CD4-positive, alpha-beta T cell treated with Interferon gamma for 1 hour (primary cell): ENCODE data around the gene LIMS1.
"Not testable (repeated sequence)": the region's sequence is repeated elsewhere in the genome, so short reads cannot be mapped to it uniquely, and the experiment has no call there.

Experiments used
- DNase-seq: peaks from one replicate; pipeline ENCODE4 v3.0.0-alpha.2; 2020

Gene LIMS1

DNA sequence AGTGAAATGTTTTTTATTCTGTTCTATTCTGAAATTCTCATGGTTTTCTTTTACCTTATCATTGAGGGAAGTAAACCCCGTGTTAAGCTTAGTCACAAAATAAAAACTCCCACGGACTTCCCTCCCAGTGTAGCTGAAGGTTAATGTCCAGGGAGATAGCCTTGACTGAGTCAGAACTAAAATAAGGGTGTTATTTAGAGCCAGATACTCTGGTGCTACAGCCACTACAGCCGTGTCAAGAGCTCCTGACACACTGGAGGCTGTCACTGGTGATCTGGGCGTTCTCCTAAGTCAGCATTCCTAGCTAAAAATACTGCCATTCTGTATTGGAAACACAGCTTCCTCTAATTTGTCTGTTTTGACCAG, 103.0 kb downstream of the LIMS1 start:
- peak; percentile 53 for DNase-seq

DNA sequence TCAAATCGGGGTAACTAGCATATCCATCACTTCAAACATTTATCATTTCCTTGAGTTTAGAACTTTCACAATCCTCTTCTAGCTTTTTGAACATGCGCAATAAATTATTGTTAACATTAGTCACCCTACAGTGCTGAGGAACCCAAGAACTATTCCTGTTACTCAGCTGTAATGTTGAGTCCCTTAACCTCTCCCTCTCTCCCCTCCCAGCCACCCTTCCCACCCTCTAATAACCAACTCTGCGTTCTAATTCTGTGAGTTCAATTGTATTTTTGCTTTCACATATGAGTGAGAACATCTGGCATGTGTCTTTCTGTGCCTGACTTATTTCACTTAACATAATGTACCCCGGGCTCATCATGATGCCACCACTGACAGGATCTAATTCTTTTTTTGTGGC, 106.5 kb downstream of the LIMS1 start:
- no peak for DNase-seq

DNA sequence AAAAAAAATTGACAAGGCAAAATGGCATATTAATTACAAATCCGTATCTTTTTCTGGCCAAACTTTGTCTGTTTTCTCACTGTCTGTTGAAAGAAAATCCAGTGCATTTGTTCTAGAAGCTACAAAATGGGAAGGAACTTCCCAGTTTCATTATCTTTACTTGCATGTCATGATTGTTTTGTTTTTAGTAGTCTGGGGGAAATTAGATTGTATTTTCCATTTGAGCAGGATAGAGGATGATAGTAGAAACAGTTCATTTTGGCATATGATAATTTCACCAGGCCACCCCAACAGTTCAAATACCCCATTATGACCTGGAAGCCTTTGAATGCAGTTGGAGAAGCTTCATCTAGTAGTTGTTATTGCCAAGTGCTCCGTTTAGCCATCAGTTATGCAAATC, 107.5 kb downstream of the LIMS1 start:
- no peak for DNase-seq

DNA sequence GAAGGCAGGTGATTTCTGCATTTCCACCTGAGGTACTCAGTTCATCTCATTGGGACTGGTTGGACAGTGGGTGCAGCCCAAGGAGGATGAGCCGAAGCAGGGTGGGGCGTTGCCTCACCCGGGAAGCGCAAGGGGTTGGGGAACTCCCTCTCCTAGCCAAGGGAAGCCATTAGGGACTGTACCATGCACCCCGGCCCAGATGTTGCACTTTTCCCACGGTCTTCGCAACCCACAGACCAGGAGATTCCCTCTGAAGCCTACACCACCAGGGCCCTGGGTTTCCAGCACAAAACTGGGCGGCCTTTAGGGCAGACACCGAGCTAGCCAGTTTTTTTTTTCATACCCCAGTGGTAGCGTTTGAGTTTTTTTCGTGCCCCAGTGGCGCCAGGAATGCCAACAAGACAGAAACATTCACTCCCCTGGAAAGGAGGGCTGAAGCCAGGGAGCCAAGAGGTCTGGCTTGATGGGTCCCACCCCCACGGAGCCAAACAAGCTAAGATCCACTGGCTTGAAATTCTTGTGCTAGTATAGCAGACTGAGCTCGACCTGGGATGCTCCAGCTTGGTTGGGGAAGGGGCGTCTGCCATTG, 109.1 kb downstream of the LIMS1 start:
- DNase-seq: no peak

DNA sequence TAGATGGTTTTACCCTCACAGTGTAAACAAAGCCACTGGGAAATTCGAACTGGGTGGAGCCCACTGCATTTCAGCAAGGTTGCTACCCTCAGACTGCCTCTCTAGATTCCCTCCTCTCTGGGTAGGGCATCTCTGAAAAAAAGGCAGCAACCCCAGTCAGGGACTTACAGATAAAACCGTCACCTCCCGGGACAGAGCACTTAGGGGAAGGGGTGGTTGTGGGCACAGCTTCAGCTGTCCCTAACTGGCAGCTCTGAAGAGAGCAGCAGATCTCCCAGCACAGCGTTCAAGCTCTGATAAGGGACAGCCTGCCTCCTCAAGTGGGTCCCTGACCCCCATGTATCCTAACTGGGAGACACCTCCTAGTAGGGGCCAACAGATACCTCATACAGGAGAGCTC, 109.6 kb downstream of the LIMS1 start:
- DNase-seq: not testable (repeated sequence)

DNA sequence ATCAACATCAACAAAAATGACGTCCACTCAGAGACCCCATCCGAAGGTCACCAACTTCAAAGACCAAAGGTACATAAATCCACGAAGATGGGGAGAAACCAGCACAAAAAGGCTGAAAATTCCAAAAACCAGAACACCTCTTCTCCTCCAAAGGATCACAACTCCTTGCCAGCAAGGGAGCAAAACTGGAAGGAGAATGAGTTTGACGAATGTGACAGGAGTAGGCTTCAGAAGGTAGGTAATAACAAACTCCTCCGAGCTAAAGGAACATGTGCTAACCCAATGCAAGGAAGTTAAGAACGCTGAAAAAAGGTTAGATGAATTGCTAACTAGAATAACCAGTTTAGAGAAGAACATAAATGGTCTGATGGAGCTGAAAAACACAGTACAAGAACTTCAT, 110.2 kb downstream of the LIMS1 start:
- DNase-seq: not testable (repeated sequence)

DNA sequence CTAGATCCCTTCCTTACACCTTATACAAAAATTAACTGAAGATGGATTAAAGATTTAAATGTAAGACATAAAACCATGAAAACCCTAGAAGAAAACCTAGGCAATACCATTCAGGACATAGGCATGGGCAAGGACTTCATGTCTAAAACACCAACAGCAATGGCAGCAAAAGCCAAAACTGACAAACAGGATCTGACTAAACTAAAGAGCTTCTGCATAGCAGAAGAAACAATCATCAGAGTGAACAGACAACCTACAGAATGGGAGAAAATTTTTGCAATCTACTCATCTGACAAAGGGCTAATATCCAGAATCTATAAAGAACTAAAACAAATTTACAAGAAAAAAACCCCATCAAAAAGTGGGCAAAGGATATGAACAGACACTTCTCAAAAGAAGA, 114.5 kb downstream of the LIMS1 start:
- not testable (repeated sequence) for DNase-seq

DNA sequence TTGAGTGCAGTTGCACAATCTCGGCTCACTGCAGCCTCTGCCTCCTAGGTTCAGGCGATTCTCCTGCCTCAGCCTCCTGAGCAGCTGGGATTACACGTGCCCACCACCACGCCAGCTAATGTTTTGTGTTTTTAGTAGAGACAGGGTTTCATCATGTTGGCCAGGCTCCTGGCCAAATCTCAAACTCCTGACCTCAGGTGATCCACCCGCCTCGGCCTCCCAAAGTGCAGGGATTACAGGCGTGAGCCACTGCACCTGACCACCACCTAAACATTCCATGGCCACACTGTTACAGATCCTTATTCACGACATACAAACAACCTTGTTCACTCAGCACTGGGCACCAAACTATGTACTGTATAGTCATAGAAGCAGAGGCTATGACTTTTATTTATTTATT, 116.2 kb downstream of the LIMS1 start:
- DNase-seq: not testable (repeated sequence)

DNA sequence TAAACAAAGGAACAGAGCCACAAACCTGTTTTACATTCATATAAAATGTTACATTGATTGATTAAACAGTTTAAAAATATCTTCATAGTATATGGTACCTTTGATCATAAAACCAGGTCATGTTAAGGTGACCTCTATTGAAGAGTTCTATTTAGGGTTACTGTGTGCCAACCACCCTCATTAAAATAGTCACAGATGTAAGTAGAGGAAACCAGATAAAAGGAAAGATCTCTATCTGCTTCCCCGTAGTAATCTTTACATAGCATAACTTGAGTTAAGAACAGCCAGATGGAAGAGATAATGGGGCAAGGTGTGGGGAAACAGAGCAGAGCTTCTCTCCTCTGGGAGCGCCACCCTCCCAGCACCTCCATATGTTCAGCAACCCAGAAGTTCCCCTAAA, 117.2 kb downstream of the LIMS1 start:
- DNase-seq: not testable (repeated sequence)

DNA sequence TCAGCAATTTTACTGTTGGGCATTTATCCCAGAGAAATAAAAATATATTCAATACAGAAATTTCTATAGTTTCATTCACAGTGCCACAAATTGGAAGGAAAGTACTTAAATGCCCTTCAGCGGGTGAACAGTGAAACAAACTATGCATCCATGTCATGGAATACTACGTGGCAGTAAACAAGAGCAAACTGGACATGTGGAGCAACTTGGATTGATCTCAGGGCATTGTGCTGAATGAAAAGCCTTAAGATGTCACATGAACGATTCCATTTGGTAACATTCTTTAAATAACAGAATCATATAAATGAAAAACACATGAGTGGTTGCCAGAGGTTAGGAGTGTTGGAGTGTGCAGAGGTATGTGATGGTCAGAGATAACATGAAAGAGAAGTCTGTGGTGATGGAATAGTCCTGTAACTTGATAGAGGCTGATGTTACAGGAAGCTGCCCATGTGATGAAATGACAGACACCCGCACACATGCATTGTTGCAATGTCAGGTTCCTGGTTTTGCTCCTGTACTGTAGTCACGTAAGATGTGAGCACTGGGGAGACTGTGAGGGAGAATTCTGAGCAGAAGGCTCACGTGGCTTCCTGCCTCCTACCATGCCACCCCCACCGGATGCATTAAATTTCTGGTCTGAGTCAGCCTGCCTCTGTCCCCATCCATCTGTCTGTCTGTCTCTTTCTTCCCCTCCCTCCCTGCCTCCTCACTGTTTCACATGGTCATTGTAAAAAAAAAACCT, 118.1 kb downstream of the LIMS1 start:
- DNase-seq: peak; percentile 74

DNA sequence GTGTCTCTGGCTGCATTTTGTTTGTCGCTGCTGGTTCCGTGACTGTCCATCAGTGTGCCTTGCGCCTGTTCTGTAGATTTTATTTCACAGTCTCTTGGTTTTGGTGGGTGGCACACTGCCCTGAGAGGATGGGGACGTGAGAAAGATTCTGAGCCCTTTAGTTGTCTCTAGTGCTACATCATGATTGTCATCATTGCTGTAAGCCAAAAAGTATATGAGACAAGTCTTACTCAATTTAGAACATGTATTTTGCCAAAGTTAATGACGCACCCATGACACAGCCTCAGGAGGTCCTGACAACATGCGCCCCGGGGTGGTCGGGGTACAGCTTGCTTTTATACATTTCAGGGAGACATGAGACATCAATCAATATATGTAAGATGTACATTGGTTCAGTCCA, 119.2 kb downstream of the LIMS1 start:
- not testable (repeated sequence) for DNase-seq

DNA sequence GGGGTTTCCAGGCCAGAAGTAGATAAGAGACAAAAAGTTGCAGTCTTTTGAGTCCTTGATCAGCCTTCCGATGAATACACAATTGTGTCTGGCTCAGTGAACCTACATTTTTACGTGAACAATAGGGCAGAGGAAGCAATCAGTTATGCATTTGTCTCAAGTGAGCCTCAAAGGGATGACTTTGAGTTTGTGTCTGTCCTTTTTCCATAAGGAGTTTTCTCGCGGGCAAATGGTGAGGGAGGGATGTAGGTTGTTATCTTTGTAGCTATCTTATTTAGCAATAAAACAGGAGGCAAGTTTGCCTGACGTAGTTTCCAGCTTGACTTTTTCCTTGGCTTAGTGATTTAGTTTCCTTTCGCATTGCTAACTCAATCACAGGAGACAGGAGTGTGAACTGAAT, 119.6 kb downstream of the LIMS1 start:
- DNase-seq: not testable (repeated sequence)

DNA sequence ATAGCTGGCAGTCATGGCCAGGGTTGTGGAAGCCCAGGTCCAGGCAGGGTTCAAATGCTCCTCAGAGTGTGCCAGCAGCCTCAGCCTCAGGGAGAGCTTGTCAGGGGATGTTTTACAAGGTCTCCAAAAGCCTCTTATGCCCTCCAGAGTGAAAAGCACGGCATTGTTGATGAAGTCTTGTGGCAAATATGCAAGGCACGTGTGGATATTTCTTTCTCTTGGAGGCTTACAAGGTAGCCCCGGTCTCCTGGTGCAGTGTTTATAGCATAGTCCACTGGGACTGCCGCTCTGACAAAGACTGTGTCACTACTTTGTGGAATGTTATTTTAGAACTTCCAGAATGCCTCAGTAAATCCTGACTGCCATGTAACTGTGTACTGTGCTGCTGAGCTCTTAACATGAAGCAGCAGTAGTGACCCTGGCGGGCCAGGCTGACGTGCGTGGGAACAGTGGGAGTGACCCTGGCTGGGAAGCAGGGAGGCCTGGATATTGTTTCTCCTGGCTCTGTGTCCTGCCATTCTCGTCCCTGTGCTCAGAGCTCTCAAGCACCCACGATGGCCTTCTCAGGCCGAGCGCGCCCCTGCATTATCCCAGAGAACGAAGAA, 120.4 kb downstream of the LIMS1 start:
- DNase-seq: not testable (repeated sequence)

DNA sequence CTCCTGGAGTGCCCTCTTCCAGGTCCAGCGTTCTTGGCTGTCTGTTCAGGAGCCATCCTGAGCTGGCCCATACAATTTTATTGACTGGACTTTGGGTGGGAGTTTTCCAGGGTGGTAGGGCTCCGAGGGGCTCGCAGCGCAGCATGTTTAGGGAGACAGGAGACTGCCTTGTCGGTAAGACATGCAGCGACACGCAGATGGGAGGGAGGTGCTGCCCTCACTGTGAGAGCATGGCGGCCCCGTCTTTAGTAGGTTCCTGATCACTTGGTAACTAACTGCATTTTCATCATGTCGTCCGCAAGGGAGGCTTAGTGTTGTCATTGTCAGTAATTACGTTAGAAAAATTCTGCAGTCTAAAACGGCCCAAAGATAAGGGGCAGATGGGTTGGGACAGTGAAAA, 121.0 kb downstream of the LIMS1 start:
- DNase-seq: not testable (repeated sequence)

DNA sequence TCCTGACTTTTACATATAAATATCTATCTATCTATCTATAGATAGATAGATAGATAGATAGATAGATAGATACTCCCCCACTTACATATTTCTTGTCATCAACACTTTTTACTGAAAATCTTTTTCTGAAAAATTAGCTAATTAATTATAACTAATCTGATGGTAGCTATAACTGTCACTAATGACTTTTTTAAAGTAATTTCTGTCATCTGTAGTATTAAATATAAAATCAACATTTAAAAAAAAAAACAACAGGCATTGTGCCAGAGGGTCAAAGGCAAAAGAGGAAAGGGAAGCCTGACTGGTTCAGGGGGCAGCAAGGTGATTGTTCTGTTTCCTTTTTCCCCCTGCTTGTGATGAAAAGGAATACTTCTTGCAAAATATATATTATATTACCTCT, 122.0 kb downstream of the LIMS1 start:
- DNase-seq: not testable (repeated sequence)

DNA sequence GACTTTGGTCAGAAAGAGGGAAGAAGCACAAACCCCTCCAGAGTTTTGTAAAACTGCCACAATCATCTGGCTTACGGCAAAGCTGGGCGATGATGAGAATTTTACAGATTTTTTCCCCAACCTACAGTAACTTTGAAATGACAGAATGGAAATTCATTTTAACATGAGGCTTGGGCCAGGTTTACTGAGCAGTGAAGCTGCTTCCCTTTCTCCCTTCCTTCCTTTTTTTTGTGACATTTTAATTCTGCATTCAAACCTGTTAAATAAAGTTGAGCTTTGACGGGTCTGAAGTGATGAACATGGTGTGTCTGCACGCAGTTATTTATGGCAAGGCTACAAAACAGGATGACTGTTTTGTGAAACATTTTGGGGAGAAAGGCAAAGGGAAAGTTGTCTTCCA, 123.2 kb downstream of the LIMS1 start:
- not testable (repeated sequence) for DNase-seq

DNA sequence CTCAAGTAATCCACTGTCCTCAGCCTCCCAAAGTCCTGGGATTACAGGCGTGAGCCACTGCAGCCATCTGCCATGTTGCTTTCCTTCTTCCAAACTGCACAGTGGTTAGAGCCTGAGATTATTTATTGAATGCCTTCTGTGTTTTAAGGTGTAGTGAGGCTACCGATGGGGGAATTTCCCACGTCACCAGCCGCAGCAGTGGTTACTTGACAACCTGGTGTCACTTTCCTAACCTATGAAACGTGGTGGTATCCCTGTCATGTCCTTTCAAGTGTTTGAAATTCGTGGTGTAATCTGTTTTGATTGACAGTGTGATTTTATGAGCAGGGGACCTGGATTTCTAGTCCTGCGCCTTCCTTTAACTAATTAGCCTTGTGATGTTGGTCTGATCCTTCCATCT, 124.3 kb downstream of the LIMS1 start:
- DNase-seq: not testable (repeated sequence)

DNA sequence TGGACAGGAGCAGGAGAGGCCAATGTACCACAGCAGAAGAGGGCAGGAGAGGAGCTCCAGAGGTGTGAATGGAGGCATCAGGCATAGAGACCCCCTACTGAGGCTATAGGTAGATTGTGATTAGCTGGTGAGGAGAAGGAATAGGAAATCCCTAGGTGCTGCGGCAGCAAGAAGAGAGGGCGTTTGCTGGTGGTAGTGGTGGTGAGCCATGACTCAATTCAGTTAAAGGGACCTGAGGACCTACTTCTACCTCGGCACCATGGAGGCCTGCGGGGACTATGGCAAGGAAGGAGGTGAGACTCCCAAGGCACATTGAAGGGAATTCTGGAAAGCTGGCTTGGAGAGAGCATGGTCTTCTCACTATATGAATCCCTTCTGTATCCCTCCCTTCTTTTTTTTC, 127.2 kb downstream of the LIMS1 start:
- DNase-seq: not testable (repeated sequence)

DNA sequence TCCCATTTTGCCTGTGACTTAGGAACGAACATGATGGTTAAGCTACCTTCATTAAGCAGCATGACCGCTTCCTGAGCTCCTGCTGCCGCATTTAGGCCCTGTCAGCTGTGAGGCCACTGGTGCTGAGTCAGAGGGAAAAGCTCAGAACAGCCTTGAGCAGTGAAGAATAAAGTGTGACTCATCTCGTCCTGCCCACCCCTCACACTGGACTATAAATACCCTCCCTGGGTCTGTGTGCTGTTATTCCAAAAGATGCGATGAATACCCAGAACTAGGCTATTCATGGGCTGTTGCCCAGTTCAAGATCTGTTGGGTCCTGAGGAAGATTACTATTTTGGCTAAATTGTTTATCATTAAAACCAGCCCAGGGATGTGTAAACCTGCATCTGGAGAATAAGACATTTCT, 127.9 kb downstream of the LIMS1 start:
- not testable (repeated sequence) for DNase-seq

DNA sequence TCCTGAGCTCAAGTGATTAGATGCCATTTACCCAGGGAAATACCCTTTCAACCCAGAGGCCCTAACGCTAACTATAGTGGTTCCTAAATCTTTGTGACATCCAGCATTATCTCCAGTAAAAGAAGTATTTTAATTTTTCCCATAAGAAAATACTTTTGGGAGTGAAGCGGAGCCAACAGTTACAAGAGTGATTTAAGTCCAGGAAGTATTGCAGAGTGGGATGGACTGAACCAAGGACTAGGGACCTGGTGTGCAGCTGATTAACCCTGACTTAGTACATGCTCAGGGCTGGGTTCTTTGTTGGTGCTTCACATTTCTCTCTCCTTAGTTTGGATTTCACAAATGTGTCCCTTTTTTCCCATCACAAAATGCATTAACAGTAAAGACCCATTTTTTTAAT, 129.1 kb downstream of the LIMS1 start:
- DNase-seq: not testable (repeated sequence)

DNA sequence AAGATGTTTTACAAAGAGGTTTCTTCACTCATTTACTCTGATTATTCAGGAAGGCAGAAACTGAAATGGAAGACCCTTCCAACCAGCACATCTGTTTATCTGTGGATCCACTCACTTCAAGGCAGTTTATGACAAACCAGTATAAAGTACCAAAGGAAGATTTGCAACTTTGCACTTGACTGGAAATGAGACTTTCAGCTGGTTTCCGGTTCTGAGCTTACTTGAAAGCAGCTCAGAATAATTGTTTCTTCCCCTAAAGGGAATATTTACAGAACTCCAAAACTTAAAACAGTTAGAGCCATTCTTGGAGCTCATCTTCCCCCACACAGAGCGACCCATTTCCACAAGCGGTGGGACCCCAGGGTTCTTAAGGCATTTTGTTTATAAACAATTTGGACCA, 129.8 kb downstream of the LIMS1 start:
- not testable (repeated sequence) for DNase-seq

DNA sequence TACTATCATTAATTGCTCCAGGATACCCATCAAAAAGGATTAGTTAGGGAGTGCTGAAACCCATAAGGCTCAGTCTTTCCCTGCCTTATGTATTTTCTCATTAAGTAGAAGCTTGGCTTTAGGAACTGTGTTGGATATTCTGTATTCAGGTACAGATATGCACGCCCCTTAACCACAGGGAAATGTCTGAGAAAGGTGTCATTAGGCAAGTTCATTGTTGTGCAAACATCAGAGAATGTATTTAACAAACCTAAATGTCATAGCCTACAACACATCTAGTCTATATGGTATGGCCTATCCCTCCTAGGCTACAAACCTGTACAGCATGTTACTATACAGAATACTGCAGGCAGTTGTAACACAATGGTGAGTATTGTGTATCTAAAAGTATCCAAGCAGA, 130.7 kb downstream of the LIMS1 start:
- DNase-seq: not testable (repeated sequence)

DNA sequence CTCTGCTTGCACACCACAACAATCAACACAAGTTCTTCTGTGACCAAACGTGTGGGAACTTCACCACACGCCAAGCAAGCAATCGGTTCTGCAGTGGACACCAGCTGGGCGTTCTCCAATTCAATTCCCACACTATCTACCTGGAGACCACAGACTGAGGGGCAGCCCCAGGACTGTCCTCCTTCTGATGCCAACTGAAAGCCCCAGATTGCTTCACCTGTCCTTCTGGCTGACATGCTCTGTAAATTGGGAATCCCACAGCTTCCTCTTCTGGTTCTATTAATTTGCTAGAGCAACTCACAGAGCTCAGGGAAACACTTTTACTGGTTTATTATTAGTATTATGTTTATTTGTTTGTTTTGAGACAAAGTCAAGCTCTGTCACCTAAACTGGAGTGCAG, 131.7 kb downstream of the LIMS1 start:
- not testable (repeated sequence) for DNase-seq

DNA sequence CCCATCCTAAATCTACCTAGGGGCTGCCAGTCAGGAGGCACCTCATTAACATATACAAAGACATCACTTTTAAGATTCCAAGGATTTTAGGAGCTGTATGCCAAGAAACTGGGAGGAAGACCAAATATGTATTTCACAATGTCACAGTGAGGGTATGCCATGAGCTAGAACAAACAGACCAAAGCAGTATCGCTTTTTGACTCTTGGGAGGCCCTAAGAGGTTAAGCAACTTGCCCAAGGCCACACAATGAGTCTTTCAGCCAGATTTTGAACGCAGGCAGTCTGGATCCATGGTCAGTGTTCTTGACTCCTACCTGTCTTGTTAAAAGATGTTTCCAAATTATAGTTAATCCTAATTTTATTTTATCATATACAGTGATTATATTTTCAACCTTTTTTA, 132.9 kb downstream of the LIMS1 start:
- not testable (repeated sequence) for DNase-seq
